H1 (cell line): Measurements from ENCODE around the gene SKAP2. TPM values are rescaled to one million over a fixed set of nuclear protein-coding genes. Genes with fewer than 3 reads are reported as not detected.

ENCODE experiments used
- ATF2 ChIP-seq: IDR thresholded peaks from 2 replicates; pipeline ENCODE4 v1.6.1; 2012; ENCODE audit warnings: low read length, inconsistent platforms
- BACH1 ChIP-seq: IDR thresholded peaks from 2 replicates; pipeline ENCODE4 v1.6.1; 2012; ENCODE audit warnings: low read length, improper control_type of control experiment
- EP300 ChIP-seq, 2 experiments: IDR thresholded peaks; 1 replicate in 1 of 2; 2 replicates in 1 of 2; pipeline ENCODE4 v1.6.1; 2011 to 2012; ENCODE audit warnings: low read depth in 2 of 2, low read length in 2 of 2, mild to moderate bottlenecking in 2 of 2, borderline replicate concordance in 1 of 2, inconsistent platforms in 1 of 2, moderate library complexity in 1 of 2
- SIRT6 ChIP-seq: IDR thresholded peaks from one replicate; pipeline ENCODE4 v1.7.1; 2012; ENCODE audit warnings: low read length, inconsistent platforms
- SP4 ChIP-seq: IDR thresholded peaks from 2 replicates; pipeline ENCODE4 v1.6.1; 2012; ENCODE audit warnings: low read length, inconsistent platforms
- polyA plus RNA-seq, 7 experiments: library from polyadenylated mRNA; depleted of rRNA in 3 of 7; stranded (reverse) in 5 of 7; unstranded in 2 of 7; fragments of >200 nt in 5 of 7; fragments of 200-250 nt in 2 of 7; gene quantifications; 1 replicate in 5 of 7; 2 replicates in 1 of 7; 4 replicates in 1 of 7; pipeline versions ENCODE4 v1.2.1 to v1.2.3, GENCODE V29; 2011 to 2013; ENCODE audit warnings: missing spikeins in 2 of 7, mixed read lengths in 2 of 7
- total RNA-seq: library from RNA; stranded (reverse); fragmentation: NEBNext Ultra II Directional; extraction: Animal tissue kit (Norgen Biotek cat#: 25700); gene quantifications from 2 replicates; pipeline ENCODE4 v1.2.1, GENCODE V29; 2021

Gene SKAP2
- total and polyA plus RNA-seq, 2 of the 8 experiments (the other 6 are each of a cell fraction or from before 2014, with no cell fraction given): 0.53 to 5.1 TPM

- TF ChIP-seq BACH1 (no peak), EP300 (IDR thresholded peaks at IDR 0.05; ENCODE audit: borderline replicate concordance in 1 of 2, low read depth in 2 of 2, low read length in 2 of 2) (no peak), SP4 (no peak), ATF2 (no peak), SIRT6 (no peak)
- TF ChIP-seq, all 59 proteins: peak for 0
Observed at GRCh38 chr7:26704036-26704435, 160.4 kb downstream of the SKAP2 start (continued).
